GM23338 (cell line): Measurements from ENCODE around the gene GOLT1A.

Source experiments
- CREB1 ChIP-seq: fragments of 250-450 bp; sonication (Bioruptor Pico); IDR thresholded peaks from 2 replicates; pipeline ENCODE4 v1.5.0; 2020; ENCODE audit warnings: low read depth, mild to moderate bottlenecking, moderate library complexity
- EZH2 ChIP-seq: fragments of 200-600 bp; sonication (generic); IDR thresholded peaks from one replicate; pipeline ENCODE4 v1.8.0; 2017; ENCODE audit warnings: antibody characterized with exemption, mild to moderate bottlenecking, low read depth; ENCODE audit not compliant: unreplicated experiment
- EZH2phosphoT487 ChIP-seq: fragments of 200-600 bp; sonication (generic); IDR thresholded peaks from one replicate; pipeline ENCODE4 v1.8.1; 2018; ENCODE audit warnings: antibody characterized with exemption; ENCODE audit not compliant: unreplicated experiment
- POLR2AphosphoS5 ChIP-seq: IDR thresholded peaks from 2 replicates; pipeline ENCODE4 v1.6.1; 2016; ENCODE audit warnings: antibody characterized with exemption, low read depth
- TF ChIP-seq, protein P1 (sequence below), 2 experiments: fragments of 200-600 bp in 1 of 2; sonication (generic) in 1 of 2; conservative IDR thresholded peaks; 2 replicates each; pipeline versions ENCODE4 v1.5.1 to v1.6.1; 2016 to 2017; ENCODE audit warnings: antibody characterized with exemption in 2 of 2, low read depth in 2 of 2, mild to moderate bottlenecking in 2 of 2, moderate library complexity in 1 of 2
- TF ChIP-seq, protein P2 (sequence below): IDR thresholded peaks from one replicate; pipeline ENCODE4 v1.6.1; 2018; ENCODE audit warnings: antibody characterized with exemption; ENCODE audit not compliant: unreplicated experiment

DNA sequence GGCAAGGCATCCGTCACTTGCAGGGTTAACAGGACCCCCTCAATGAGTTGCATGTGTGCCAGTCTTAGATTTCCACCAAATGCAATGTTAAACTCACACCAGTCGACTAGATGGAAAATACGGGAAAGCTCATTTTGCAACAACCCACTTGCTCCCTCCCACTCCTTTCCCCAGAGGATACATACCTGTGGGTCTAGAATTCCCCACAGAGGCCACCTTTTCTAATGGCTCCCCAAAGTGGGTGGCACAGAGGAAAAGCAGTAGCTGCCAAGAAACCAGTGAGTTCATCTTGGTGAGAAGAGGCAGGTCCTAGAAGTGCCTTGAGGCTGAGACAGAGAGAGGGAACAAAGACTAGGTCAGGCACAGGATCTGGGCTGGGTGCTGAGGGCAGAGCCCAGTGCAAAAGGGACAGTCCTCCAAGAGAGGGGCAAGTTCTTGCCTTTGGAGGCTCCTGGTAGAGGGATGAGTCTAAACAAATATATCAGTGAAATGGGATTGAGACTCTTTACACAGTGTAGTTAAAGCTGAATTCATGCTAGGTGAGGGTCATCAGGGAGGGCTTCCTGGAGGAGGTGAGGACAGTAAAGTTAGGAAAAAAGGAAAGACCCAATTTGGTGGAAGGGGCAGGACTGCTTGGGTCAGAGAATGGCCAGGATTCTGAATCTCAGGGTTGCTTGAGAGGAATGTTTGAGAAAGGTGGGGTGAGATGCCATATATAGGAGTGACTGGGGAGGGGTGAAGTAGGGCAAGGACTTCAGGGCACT lies 21.0 kb downstream of the GOLT1A start:
- TF ChIP-seq, protein P1, sequence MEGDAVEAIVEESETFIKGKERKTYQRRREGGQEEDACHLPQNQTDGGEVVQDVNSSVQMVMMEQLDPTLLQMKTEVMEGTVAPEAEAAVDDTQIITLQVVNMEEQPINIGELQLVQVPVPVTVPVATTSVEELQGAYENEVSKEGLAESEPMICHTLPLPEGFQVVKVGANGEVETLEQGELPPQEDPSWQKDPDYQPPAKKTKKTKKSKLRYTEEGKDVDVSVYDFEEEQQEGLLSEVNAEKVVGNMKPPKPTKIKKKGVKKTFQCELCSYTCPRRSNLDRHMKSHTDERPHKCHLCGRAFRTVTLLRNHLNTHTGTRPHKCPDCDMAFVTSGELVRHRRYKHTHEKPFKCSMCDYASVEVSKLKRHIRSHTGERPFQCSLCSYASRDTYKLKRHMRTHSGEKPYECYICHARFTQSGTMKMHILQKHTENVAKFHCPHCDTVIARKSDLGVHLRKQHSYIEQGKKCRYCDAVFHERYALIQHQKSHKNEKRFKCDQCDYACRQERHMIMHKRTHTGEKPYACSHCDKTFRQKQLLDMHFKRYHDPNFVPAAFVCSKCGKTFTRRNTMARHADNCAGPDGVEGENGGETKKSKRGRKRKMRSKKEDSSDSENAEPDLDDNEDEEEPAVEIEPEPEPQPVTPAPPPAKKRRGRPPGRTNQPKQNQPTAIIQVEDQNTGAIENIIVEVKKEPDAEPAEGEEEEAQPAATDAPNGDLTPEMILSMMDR (conservative IDR thresholded peaks at IDR 0.05; ENCODE audit: low read depth in 2 of 2): no peak
- TF ChIP-seq EZH2 (no peak), POLR2AphosphoS5 (no peak), CREB1 (CRISPR knock-in tag) (no peak), EZH2phosphoT487 (no peak)
- TF ChIP-seq, protein P2, sequence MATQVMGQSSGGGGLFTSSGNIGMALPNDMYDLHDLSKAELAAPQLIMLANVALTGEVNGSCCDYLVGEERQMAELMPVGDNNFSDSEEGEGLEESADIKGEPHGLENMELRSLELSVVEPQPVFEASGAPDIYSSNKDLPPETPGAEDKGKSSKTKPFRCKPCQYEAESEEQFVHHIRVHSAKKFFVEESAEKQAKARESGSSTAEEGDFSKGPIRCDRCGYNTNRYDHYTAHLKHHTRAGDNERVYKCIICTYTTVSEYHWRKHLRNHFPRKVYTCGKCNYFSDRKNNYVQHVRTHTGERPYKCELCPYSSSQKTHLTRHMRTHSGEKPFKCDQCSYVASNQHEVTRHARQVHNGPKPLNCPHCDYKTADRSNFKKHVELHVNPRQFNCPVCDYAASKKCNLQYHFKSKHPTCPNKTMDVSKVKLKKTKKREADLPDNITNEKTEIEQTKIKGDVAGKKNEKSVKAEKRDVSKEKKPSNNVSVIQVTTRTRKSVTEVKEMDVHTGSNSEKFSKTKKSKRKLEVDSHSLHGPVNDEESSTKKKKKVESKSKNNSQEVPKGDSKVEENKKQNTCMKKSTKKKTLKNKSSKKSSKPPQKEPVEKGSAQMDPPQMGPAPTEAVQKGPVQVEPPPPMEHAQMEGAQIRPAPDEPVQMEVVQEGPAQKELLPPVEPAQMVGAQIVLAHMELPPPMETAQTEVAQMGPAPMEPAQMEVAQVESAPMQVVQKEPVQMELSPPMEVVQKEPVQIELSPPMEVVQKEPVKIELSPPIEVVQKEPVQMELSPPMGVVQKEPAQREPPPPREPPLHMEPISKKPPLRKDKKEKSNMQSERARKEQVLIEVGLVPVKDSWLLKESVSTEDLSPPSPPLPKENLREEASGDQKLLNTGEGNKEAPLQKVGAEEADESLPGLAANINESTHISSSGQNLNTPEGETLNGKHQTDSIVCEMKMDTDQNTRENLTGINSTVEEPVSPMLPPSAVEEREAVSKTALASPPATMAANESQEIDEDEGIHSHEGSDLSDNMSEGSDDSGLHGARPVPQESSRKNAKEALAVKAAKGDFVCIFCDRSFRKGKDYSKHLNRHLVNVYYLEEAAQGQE: no peak
